A673 (cell line): ENCODE results near the gene SMG7.

Experiments
- EZH2 ChIP-seq: fragments of 200-600 bp; sonication (generic); IDR thresholded peaks from 2 replicates; pipeline ENCODE4 v1.6.1; 2017; ENCODE audit warnings: borderline replicate concordance, low read depth, mild to moderate bottlenecking, mixed read lengths, antibody characterized with exemption, low read length; ENCODE audit not compliant: poor library complexity, severe bottlenecking
- TF ChIP-seq, protein P1 (sequence below): fragments of 300-800, 200-600 bp; sonication (generic); conservative IDR thresholded peaks from 2 replicates; pipeline ENCODE4 v1.5.1; 2017; ENCODE audit warnings: low read depth, mild to moderate bottlenecking, antibody characterized with exemption, low read length, moderate library complexity, mixed read lengths

DNA sequence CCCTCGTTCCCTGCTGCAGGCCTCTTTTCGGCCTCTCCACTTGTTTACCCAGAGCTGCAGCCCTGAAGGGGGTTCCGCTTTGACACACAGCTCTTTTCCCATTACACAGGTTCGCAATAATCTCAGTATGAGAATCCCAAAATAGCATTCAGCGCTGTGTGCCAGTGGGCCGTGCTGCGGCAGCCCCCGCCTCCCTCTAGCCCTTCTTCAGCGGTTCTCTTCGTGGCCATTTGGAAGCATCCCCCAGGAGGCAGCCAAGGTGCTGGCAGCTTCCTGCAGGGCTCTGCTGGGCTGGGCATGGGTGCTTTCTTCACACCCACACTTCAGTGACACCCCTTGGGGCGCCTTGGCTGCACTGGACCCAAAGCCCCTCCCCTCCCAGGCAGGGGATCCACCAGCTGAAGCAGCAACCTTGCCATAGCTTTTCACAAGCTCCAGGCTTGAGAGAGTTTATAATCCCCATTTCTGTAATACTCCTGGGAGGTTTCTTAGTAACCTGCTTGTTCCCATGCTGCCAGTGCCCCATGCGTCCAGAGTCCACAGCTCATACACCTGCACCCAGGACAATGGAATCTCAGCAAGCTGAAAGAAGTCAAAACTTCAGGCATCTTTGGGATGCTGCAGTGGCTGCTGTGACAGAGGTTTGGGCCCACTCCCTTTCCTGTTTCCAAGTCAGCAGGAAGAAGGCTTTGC, 109.9 kb downstream of the SMG7 start:
- TF ChIP-seq, protein P1, sequence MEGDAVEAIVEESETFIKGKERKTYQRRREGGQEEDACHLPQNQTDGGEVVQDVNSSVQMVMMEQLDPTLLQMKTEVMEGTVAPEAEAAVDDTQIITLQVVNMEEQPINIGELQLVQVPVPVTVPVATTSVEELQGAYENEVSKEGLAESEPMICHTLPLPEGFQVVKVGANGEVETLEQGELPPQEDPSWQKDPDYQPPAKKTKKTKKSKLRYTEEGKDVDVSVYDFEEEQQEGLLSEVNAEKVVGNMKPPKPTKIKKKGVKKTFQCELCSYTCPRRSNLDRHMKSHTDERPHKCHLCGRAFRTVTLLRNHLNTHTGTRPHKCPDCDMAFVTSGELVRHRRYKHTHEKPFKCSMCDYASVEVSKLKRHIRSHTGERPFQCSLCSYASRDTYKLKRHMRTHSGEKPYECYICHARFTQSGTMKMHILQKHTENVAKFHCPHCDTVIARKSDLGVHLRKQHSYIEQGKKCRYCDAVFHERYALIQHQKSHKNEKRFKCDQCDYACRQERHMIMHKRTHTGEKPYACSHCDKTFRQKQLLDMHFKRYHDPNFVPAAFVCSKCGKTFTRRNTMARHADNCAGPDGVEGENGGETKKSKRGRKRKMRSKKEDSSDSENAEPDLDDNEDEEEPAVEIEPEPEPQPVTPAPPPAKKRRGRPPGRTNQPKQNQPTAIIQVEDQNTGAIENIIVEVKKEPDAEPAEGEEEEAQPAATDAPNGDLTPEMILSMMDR, result no peak
- TF ChIP-seq EZH2, result no peak
